HG03280 (cell line): ENCODE measurements around the gene ERBB4.

Source experiments
- ATAC-seq: cut with Tn5 transposase; IDR thresholded peaks from one replicate; pipeline ENCODE4 v1.9.1; 2021; ENCODE audit warnings: mild to moderate bottlenecking, moderate library complexity; ENCODE audit not compliant: unreplicated experiment

Gene ERBB4

GRCh38 chr2:211451642-211452041 lies 1087.0 kb downstream of the ERBB4 start:
- ATAC-seq: no peak

GRCh38 chr2:211449819-211450218 lies 1088.8 kb downstream of the ERBB4 start:
- ATAC-seq: no peak

GRCh38 chr2:211447548-211447947 lies 1091.1 kb downstream of the ERBB4 start:
- ATAC-seq: no peak

GRCh38 chr2:211440107-211440506 lies 1098.5 kb downstream of the ERBB4 start:
- no peak for ATAC-seq

GRCh38 chr2:211439011-211439410 lies 1099.6 kb downstream of the ERBB4 start:
- no peak for ATAC-seq

- ATAC-seq: no peak
These were observed 1101.2 kb downstream of the ERBB4 start for GRCh38 chr2:211437396-211437795.

GRCh38 chr2:211436182-211436581 lies 1102.4 kb downstream of the ERBB4 start:
- ATAC-seq: no peak

GRCh38 chr2:211435331-211435730 lies 1103.3 kb downstream of the ERBB4 start:
- no peak for ATAC-seq

GRCh38 chr2:211434773-211435172 lies 1103.8 kb downstream of the ERBB4 start:
- ATAC-seq: no peak

- no peak for ATAC-seq
These were observed 1109.2 kb downstream of the ERBB4 start for GRCh38 chr2:211429256-211429920.

- no peak for ATAC-seq
These were observed 1112.4 kb downstream of the ERBB4 start for GRCh38 chr2:211426240-211426639.

- ATAC-seq: no peak
These were observed 1115.6 kb downstream of the ERBB4 start for GRCh38 chr2:211423018-211423417.

- no peak for ATAC-seq
These were observed 1121.1 kb downstream of the ERBB4 start for GRCh38 chr2:211417544-211417943.

- no peak for ATAC-seq
These were observed 1122.2 kb downstream of the ERBB4 start for GRCh38 chr2:211416373-211416772.

GRCh38 chr2:211413746-211414145 lies 1124.9 kb downstream of the ERBB4 start:
- no peak for ATAC-seq

- no peak for ATAC-seq
These were observed 1130.1 kb downstream of the ERBB4 start for GRCh38 chr2:211408483-211408891.

GRCh38 chr2:211407076-211407475 lies 1131.5 kb downstream of the ERBB4 start:
- ATAC-seq: no peak

GRCh38 chr2:211405036-211405435 lies 1133.6 kb downstream of the ERBB4 start:
- ATAC-seq: no peak

GRCh38 chr2:211404098-211404497 lies 1134.5 kb downstream of the ERBB4 start:
- no peak for ATAC-seq

- ATAC-seq: no peak
These were observed 1137.3 kb downstream of the ERBB4 start for GRCh38 chr2:211401328-211401727.

GRCh38 chr2:211397764-211398163 lies 1140.8 kb downstream of the ERBB4 start:
- ATAC-seq: no peak

GRCh38 chr2:211396815-211397214 lies 1141.8 kb downstream of the ERBB4 start:
- no peak for ATAC-seq

- no peak for ATAC-seq
These were observed 1147.4 kb downstream of the ERBB4 start for GRCh38 chr2:211391189-211391567.
